Measurements from ENCODE around the gene RWDD3. TPM values are rescaled to one million over a fixed set of nuclear protein-coding genes. Genes with fewer than 3 reads are reported as not detected.
A peak's percentile ranks its signal among the peaks of the same experiment; 100 is the strongest.

The RWDD3 gene
- total RNA-seq, 2 donors from 2014 or later, result 13.5 to 20.8 TPM

- intact Hi-C loops (cut with DNase I), result no loop called here
- H3K4me3 ChIP-seq, result no peak overlapping the region
- no peak for TF ChIP-seq POLR2A (IDR thresholded peaks at IDR 0.05)
- TF ChIP-seq, protein P1, sequence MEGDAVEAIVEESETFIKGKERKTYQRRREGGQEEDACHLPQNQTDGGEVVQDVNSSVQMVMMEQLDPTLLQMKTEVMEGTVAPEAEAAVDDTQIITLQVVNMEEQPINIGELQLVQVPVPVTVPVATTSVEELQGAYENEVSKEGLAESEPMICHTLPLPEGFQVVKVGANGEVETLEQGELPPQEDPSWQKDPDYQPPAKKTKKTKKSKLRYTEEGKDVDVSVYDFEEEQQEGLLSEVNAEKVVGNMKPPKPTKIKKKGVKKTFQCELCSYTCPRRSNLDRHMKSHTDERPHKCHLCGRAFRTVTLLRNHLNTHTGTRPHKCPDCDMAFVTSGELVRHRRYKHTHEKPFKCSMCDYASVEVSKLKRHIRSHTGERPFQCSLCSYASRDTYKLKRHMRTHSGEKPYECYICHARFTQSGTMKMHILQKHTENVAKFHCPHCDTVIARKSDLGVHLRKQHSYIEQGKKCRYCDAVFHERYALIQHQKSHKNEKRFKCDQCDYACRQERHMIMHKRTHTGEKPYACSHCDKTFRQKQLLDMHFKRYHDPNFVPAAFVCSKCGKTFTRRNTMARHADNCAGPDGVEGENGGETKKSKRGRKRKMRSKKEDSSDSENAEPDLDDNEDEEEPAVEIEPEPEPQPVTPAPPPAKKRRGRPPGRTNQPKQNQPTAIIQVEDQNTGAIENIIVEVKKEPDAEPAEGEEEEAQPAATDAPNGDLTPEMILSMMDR (IDR thresholded peaks at IDR 0.05), result no peak
- no peaks in the 10 kb centered on the region for H3K36me3 ChIP-seq (replicated peaks in 1 of 2; ENCODE audit: insufficient read depth in 1 of 2, low read depth in 2 of 2)
- WGBS, 2 donors, result 75 to 76% methylated on average over 6 of the region's 6 CpGs
- H3K27me3 ChIP-seq, result no peaks in the 10 kb centered on the region
- no peaks in the 10 kb centered on the region for H3K9me3 ChIP-seq
- H3K27ac ChIP-seq, result no peak overlapping the region
- H3K4me1 ChIP-seq, result peaks cover 5% of the 10 kb centered on the region
- ATAC-seq (no peak), DNase-seq (peak in 2 of 4 donors; percentile 29 to 36)
Observed at GRCh38 chr1:95207223-95207935, 26.6 kb upstream of the RWDD3 start.

DNA sequence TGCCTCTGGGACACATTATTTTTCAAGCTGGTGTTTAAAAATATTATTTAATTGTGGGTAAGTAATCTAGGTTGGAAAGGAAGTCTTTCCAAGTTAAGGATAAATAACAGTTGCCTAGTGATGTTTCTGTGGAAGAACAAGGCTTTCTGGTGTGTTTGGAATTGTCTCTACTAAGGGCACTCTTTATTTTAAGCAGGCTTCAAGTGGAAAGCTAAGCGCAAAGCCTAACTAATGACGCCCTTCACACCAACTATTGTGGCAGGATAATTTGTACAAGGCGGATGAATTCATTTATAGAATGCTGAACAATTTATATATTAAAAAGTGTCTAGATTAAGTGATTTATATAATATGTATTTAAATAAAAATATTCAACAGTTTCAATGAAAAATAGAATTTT lies 25.1 kb upstream of the RWDD3 start:
- no peak for ATAC-seq
- peak overlapping the region in 1 of 4 donors; percentile 25 for H3K27ac ChIP-seq
- 75 to 96% methylated on average over 3 of the region's 3 CpGs for WGBS, 2 donors
- peaks cover 5% of the 10 kb centered on the region for H3K4me1 ChIP-seq
- no peaks in the 10 kb centered on the region for H3K36me3 ChIP-seq (replicated peaks in 1 of 2; ENCODE audit: insufficient read depth in 1 of 2, low read depth in 2 of 2)
- H3K9me3 ChIP-seq, result no peaks in the 10 kb centered on the region
- no peak for TF ChIP-seq POLR2A (IDR thresholded peaks at IDR 0.05)
- intact Hi-C loops (cut with DNase I), result no loop called here
- H3K4me3 ChIP-seq, result no peak overlapping the region
- DNase-seq, result no peak
- no peaks in the 10 kb centered on the region for H3K27me3 ChIP-seq

DNA sequence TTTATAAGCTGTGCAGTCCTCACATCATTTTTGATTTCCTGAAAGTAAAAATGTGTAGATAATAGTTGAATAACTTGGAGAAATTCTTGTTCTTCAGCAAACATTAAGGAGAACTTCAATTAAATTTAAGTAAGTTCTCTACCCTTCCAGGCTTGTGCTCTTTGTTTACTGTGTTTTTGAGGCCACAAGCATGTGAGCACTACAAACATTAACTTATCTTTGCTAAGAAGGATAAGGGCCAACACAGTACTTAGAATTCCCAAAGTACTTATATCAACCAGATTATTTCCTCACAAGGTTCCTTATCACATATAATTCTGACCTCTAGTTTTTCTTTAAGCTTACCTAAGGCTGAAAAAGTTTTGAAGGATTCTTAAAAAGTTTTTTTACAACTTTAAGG lies 24.7 kb upstream of the RWDD3 start:
- peaks cover 5% of the 10 kb centered on the region for H3K4me1 ChIP-seq
- H3K36me3 ChIP-seq (replicated peaks in 1 of 2; ENCODE audit: insufficient read depth in 1 of 2, low read depth in 2 of 2), result no peaks in the 10 kb centered on the region
- ATAC-seq, result no peak
- no peak for DNase-seq
- H3K9me3 ChIP-seq, result no peaks in the 10 kb centered on the region
- H3K27me3 ChIP-seq, result no peaks in the 10 kb centered on the region
- TF ChIP-seq POLR2A (IDR thresholded peaks at IDR 0.05), result no peak
- TF ChIP-seq, protein P1 (IDR thresholded peaks at IDR 0.05), result no peak
- H3K27ac ChIP-seq, result peak overlapping the region in 2 of 4 donors; percentile 5 to 25
- intact Hi-C loops (cut with DNase I), result no loop called here
- no peak overlapping the region for H3K4me3 ChIP-seq

DNA sequence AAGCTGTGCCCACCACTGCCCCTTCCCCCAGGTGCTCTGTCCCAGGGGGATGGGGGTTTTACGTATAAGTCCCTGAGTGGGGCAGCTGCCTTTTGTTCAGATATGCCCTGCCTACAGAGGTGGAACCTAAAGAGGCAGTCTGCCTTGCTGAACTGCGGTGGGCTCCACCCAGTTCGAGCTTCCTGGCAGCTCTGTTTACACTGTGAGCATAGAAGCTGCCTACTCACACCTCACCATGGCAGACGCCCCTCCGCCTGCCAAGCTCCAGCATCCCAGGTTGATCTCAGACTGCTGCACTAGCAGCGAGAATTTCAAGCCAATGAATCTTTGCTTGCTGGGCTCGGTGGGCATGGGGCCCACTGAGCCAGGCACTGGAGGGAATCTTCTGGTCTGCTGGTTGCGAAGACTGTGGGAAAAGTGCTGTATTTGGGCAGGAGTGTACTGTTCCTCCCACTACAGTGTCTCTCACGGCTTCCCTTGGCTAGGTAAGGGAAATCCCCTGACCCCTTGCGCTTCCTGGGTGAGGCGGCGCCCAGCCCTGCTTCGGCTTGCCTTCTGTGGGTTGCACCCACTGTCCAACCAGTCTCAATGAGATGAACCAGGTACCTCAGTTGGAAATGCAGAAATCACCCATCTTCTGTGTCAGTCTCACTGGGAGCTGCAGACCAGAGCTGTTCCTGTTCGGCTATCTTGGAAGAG lies 17.6 kb upstream of the RWDD3 start:
- no peaks in the 10 kb centered on the region for H3K36me3 ChIP-seq (replicated peaks in 1 of 2; ENCODE audit: insufficient read depth in 1 of 2, low read depth in 2 of 2)
- WGBS, 2 donors, result 88 to 100% methylated on average over 7 to 14 of the region's 14 CpGs
- intact Hi-C loops (cut with DNase I), result no loop called here
- no peaks in the 10 kb centered on the region for H3K9me3 ChIP-seq
- no peak for ATAC-seq
- no peaks in the 10 kb centered on the region for H3K4me1 ChIP-seq
- TF ChIP-seq POLR2A (IDR thresholded peaks at IDR 0.05), result no peak
- TF ChIP-seq, protein P1 (IDR thresholded peaks at IDR 0.05), result no peak
- H3K27me3 ChIP-seq, result no peaks in the 10 kb centered on the region
- no peak overlapping the region for H3K4me3 ChIP-seq
- no peak overlapping the region for H3K27ac ChIP-seq
- DNase-seq, result no peak

DNA sequence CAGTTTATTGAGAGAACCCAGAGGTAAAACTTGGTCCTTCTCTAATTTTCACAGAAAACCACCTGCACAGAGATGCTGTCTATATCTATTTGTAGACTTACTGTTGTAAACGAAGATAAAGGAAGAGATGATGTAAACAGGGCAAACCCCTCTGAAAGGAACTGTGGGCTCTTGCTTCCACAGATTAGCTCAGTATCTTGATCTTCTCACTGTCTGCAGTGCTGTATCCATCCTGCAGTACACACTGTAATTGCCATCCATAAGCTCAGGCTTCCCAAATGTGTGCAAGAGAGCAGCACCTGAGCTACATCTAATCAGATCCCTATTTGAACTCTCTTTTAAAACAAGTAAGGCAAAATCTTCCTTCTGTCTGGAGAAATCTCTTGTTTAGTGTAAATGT lies 16.6 kb upstream of the RWDD3 start:
- 75 to 81% methylated on average over 1 of the region's 1 CpG for WGBS, 2 donors
- H3K27me3 ChIP-seq, result no peaks in the 10 kb centered on the region
- no peak overlapping the region for H3K27ac ChIP-seq
- no peak for DNase-seq
- no peak for ATAC-seq
- H3K4me3 ChIP-seq, result no peak overlapping the region
- H3K4me1 ChIP-seq, result no peaks in the 10 kb centered on the region
- TF ChIP-seq, protein P1 (IDR thresholded peaks at IDR 0.05), result no peak
- no peak for TF ChIP-seq POLR2A (IDR thresholded peaks at IDR 0.05)
- no peaks in the 10 kb centered on the region for H3K36me3 ChIP-seq (replicated peaks in 1 of 2; ENCODE audit: insufficient read depth in 1 of 2, low read depth in 2 of 2)
- intact Hi-C loops (cut with DNase I), result no loop called here
- H3K9me3 ChIP-seq, result no peaks in the 10 kb centered on the region

Data from body of pancreas (tissue), 4 donors.